HL-60 (cell line): Measurements from ENCODE around the gene CCDC85C.

Source experiments
- DNase-seq, 2 experiments: peaks; one replicate each; pipeline ENCODE4 v3.0.0-alpha.2; 2010 to 2020; ENCODE audit warnings: low read depth in 1 of 2, low spot score in 1 of 2
- H3K27ac ChIP-seq: fragments of 250-450 bp; sonication (Bioruptor Pico); replicated peaks from 2 replicates; pipeline ENCODE4 v1.5.1; 2020; ENCODE audit warnings: mild to moderate bottlenecking, moderate library complexity
- H3K27me3 ChIP-seq: fragments of 250-450 bp; sonication (Bioruptor Pico); 2 replicates; pipeline ENCODE4 v1.5.1; 2021; ENCODE audit warnings: mild to moderate bottlenecking, moderate library complexity; ENCODE audit not compliant: insufficient read depth, poor library complexity, severe bottlenecking
- H3K4me3 ChIP-seq: replicated peaks from 2 replicates; pipeline ENCODE4 v1.5.1; 2011; ENCODE audit warnings: mild to moderate bottlenecking, control low read depth, low read length; ENCODE audit not compliant: insufficient read depth
- CTCF ChIP-seq: IDR thresholded peaks from one replicate; pipeline ENCODE4 v1.5.1; 2011; ENCODE audit warnings: low read length, control low read depth, inconsistent platforms; ENCODE audit not compliant: insufficient read depth
- GABPA ChIP-seq: IDR thresholded peaks from 2 replicates; pipeline ENCODE4 v1.6.1; 2012; ENCODE audit warnings: low read depth
- POLR2AphosphoS5 ChIP-seq: IDR thresholded peaks from 2 replicates; pipeline ENCODE4 v1.6.1; 2012; ENCODE audit warnings: low read depth
- SPI1 ChIP-seq: IDR thresholded peaks from 2 replicates; pipeline ENCODE4 v1.6.1; 2012; ENCODE audit warnings: low read depth, mild to moderate bottlenecking, borderline replicate concordance
- TF ChIP-seq, protein P1 (sequence below): IDR thresholded peaks from 2 replicates; pipeline ENCODE4 v1.6.1; 2012; ENCODE audit warnings: low read depth; ENCODE audit not compliant: insufficient replicate concordance

Gene CCDC85C

DNA sequence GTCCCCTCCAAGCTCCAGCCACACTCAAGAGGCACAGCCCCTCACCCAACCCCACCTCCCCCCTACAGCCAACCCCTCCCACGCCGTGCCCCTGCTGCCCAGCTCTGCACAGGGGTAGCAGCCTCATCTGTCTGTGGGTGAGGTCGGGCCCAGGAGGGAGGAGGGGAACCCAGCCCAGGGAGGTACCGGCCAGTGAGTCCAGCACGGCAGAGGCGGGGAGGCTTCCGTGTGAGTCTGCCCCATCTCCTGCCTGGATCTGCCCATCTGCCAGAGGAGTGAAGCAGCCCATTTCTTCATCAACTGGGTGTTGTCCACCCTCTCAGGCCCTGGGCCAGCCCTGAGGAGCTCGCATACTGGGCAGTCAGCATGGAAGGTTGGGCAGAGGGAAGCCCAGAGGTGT, 68.6 kb downstream of the CCDC85C start:
- TF ChIP-seq POLR2AphosphoS5, result no peak
- no peak for TF ChIP-seq GABPA
- H3K27me3 ChIP-seq, result no peaks in the 10 kb centered on the region
- H3K4me3 ChIP-seq, result no peak overlapping the region
- no peak for DNase-seq
- H3K27ac ChIP-seq, result no peak overlapping the region

- Histone ChIP-seq H3K4me3 (no peak overlapping the region), H3K27ac (no peak overlapping the region), H3K27me3 (no peaks in the 10 kb centered on the region)
- TF ChIP-seq POLR2AphosphoS5, result no peak
- TF ChIP-seq SPI1, result no peak
- TF ChIP-seq, protein P1, sequence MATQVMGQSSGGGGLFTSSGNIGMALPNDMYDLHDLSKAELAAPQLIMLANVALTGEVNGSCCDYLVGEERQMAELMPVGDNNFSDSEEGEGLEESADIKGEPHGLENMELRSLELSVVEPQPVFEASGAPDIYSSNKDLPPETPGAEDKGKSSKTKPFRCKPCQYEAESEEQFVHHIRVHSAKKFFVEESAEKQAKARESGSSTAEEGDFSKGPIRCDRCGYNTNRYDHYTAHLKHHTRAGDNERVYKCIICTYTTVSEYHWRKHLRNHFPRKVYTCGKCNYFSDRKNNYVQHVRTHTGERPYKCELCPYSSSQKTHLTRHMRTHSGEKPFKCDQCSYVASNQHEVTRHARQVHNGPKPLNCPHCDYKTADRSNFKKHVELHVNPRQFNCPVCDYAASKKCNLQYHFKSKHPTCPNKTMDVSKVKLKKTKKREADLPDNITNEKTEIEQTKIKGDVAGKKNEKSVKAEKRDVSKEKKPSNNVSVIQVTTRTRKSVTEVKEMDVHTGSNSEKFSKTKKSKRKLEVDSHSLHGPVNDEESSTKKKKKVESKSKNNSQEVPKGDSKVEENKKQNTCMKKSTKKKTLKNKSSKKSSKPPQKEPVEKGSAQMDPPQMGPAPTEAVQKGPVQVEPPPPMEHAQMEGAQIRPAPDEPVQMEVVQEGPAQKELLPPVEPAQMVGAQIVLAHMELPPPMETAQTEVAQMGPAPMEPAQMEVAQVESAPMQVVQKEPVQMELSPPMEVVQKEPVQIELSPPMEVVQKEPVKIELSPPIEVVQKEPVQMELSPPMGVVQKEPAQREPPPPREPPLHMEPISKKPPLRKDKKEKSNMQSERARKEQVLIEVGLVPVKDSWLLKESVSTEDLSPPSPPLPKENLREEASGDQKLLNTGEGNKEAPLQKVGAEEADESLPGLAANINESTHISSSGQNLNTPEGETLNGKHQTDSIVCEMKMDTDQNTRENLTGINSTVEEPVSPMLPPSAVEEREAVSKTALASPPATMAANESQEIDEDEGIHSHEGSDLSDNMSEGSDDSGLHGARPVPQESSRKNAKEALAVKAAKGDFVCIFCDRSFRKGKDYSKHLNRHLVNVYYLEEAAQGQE, result no peak
- no peak for TF ChIP-seq CTCF
- no peak for TF ChIP-seq GABPA
- no peak for DNase-seq
These were observed 69.1 kb downstream of the CCDC85C start for GRCh38 chr14:99534863-99535262.

DNA sequence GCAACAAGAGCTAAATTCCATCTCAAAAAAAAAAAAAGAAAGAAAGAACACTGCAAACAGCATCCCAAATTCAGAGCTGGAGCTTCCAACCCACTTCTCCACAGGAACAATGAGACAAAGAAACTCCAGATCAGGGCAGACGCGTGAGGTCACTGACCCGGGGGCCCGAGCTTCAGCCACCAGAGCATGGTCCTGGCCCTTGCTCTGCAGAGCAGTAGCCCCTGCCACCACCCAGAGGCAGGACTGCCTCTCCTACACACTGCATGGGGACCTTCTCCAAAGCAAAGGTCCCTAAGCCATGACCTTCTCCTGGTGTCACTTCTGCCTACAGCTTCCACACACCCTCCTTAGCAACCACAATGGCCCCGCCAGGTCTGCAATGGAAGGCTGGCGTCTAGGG, 69.7 kb downstream of the CCDC85C start:
- no peaks in the 10 kb centered on the region for H3K27me3 ChIP-seq
- TF ChIP-seq, protein P1, result no peak
- TF ChIP-seq GABPA (no peak), CTCF (no peak), POLR2AphosphoS5 (no peak), SPI1 (no peak)

DNA sequence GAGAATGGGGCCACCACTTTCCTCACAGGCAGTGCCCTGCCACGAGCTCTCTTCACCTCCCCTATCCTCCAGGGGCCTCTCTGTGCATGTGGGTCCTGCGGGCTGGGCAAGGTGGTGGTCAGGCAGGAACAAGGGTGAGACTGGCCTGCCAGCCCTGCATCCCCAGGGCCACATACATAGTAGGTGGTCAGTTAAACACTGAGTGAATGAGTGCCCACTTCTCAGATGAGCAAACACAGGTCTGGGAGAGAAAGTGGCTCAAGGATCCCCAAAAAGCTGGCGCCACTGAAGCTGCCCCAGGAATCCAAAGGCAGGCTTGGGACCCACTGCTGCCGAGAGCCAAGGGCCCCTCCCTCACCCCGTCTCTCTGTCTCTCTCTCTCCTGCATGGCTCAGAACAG, 71.7 kb downstream of the CCDC85C start:
- H3K27ac ChIP-seq, result no peak overlapping the region
- H3K27me3 ChIP-seq, result no peaks in the 10 kb centered on the region
- DNase-seq, result no peak
- H3K4me3 ChIP-seq, result no peak overlapping the region
- TF ChIP-seq SPI1 (no peak), GABPA (no peak)

More for the DNA sequence above, 69.7 kb downstream of the CCDC85C start:
- no peak overlapping the region for H3K4me3 ChIP-seq
- H3K27ac ChIP-seq, result no peak overlapping the region
- DNase-seq, result no peak

DNA sequence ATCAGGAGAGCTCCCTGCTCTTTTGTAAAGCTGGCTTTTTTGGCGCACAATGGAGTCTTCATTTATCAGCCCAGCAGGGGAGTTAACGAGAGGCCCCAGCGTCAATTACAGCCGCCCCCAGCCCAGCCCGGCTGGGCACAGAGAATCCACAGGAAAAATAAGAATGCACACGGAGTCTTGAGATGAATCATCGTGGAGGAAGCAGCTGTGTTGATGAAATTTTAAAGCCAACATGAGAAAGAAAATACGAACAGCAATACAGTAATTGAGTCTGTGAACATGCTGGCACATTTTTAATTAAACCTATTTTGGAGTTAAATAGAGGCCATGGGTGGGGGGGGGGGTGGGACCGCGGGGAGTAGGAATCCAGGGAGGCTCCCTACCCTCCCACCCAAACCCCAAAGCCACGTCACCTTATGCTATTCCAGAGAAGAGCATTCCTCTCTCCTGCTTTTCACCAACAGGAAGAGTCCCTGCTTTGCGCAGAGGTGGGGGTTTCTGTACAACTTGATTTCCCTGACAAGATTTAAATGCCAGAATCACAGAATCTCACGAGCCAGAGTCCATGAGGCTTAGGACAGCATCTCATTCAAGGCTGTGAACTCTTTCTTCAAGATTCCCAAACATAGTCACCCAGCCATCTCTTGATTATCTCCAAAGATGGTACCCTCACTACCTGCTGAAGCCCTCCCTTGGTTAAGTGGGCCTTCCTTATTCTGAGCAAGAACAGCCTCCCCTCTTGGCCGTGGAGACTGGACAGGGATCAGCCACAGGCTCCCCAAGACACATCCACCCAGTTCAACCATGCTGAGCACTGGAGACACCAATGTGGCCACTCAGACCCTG, 72.5 kb downstream of the CCDC85C start:
- no peak overlapping the region for H3K4me3 ChIP-seq
- DNase-seq, result no peak
- H3K27me3 ChIP-seq, result no peaks in the 10 kb centered on the region
- TF ChIP-seq, protein P1, result no peak
- no peak for TF ChIP-seq SPI1
- TF ChIP-seq POLR2AphosphoS5, result no peak
- TF ChIP-seq CTCF, result no peak
- TF ChIP-seq GABPA, result no peak
- H3K27ac ChIP-seq, result no peak overlapping the region
